ENCODE results near the gene PLIN4. TPM values are rescaled to one million over a fixed set of nuclear protein-coding genes. Genes with fewer than 3 reads are reported as not detected.

PLIN4 gene
- total RNA-seq, 1 donor from 2014 or later = under 0.01 TPM

DNA sequence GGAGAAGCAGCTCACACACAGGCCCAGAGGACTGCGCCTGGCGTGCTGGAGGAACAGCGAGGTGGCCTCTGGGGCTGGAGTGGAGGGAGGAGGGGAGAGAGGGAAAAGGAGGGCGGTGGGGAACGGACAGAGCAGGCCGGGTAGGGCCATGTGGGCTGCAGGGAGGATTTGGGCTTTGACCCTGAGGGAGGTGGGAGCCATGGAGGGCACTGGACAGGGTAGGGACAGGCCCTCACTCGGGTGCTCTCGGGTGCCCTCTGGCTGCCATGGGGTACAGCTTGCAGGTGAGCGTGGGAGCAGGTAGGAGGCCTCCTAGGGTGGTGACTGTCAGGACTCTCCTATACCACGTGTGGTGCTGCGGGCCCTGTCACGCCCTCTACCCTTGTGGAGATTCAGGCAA, 22.8 kb downstream of the PLIN4 start:
- no peak for FAIRE-seq
- no peak for DNase-seq (ENCODE audit: low spot score in 2 of 2)

DNA sequence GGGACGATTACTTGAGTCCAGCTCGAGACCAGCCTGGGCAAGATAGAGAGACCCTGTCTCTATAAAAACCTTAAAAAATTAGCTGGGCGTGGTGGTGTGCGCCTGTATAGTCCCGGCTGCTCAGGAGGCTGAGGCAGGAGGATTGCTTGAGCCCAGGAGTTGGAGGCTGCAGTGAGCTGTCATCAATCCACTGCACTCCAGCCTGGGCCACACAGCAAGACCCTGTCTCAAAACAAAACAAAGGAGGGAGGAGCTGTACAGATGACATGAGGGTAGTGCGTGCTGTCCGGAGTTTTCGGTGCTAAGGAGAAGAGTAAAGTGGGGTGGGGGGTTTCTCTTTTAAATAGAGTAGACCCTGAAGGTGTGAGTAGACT, 23.6 kb downstream of the PLIN4 start:
- DNase-seq (ENCODE audit: low spot score in 2 of 2) (no peak), FAIRE-seq (no peak)

DNA sequence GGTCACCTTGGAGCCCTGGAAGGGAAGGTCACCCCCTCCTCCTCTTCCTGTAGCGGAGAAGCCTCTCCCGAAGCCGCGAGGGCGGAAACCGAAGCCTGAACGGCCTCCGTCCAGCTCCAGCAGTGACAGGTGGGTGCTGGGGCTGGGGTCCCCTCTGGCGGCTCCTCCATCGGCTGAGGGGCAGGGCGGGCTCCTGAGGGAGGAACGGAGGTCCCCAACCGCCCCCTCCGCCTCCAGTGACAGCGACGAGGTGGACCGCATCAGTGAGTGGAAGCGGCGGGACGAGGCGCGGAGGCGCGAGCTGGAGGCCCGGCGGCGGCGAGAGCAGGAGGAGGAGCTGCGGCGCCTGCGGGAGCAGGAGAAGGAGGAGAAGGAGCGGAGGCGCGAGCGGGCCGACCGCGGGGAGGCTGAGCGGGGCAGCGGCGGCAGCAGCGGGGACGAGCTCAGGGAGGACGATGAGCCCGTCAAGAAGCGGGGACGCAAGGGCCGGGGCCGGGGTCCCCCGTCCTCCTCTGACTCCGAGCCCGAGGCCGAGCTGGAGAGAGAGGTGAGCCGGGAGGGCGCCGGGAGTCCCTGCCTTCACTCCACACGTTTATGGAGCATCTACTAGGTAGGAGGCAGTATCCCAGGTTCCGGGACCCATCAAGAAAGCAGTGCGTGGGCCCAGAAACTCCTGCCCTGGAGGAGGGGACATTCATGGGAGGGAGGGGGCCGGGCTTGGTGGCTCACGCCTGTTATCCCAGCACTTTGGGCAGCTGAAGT, 24.2 kb downstream of the PLIN4 start:
- DNase-seq (ENCODE audit: low spot score in 2 of 2) = no peak

DNA sequence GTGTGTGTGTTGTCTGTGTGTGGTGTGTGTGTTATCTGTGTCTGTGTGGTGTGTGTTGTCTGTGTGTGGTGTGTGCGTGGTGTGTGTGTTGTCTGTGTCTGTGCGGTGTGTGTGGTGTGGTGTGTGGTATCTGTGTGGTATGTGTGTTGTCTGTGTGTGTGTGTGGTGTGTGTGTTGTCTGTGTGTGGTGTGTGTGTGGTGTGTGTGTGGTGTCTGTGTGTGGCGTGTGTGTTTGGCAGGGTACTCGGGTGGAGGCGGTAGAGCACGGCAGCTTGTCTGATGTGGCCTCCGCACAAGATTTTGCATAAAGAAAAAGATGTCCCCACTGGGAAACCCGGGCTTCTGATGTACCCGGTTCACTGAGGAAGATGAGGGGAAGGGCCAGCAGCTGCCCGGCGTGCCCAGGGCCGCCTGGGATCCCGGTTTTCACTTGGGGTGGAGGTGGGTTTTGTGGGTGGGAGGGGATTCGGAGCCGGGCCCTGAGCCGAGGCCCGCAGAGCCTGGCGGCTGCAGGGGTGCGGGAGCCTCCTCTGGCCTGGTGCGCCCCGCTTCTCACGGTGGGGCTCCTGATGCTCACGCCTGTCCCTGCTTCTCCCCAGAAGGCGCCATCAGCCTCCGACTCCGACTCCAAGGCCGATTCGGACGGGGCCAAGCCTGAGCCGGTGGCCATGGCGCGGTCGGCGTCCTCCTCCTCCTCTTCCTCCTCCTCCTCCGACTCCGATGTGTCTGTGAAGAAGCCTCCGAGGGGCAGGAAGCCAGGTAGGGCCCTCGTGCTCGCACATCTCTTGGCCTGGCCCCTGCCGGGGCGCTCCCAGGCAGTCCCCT, 25.0 kb downstream of the PLIN4 start:
- DNase-seq (ENCODE audit: low spot score in 2 of 2) (no peak), FAIRE-seq (no peak)

More for the DNA sequence above, 24.2 kb downstream of the PLIN4 start:
- no peak for FAIRE-seq

DNA sequence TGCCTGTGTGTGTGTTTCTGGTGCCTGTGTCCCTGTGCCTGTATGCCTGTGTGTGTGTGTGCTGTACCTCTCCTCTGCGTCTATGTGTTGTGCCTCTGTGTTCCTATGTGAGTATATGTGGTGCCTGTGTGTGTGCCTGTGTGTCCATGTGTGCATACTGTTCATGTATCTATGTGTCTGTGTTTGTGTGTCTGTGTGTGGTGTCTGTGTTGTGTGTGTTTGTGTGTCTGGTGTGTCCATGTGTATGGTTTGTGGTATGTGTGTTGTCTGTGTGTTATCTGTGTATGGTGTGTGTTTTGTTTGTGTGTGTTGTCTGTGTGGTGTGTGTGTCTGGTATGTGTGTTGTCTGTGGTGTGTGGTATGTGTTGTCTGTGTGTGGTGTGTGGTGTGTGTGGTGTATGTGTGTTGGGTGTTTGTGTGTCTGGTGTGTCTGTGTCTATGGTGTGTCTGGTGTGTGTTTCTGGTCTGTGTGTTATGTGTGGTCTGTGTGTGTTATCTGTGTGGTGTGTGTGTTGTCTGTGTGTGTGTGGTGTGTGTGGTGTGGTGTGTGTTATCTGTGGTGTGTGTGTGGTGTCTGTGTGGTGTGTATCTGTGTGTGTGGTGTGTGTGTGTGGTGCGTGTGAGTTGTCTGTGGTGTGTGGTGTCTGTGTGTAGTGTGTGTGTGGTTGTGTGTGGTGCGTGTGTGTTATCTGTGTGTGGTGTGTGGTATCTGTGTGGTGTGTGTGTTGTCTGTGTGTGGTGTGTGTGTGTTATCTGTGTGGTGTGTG, 25.8 kb downstream of the PLIN4 start:
- FAIRE-seq (no peak), DNase-seq (ENCODE audit: low spot score in 2 of 2) (no peak)

DNA sequence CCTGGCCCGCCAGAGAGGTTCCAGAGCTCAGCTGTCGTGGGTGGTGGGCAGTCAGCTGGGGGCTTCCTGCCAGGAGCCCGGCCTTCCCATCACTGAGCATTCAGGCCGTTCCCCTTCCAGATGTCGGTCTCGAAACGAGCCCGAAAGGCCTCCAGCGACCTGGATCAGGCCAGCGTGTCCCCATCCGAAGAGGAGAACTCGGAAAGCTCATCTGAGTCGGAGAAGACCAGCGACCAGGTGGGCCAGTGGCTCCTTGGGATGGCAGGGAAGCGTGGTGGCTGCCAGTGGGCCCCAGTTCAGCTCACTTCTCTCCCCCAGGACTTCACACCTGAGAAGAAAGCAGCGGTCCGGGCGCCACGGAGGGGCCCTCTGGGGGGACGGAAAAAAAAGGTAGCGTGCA, 26.8 kb downstream of the PLIN4 start:
- DNase-seq (ENCODE audit: low spot score in 2 of 2) (no peak), FAIRE-seq (no peak)

DNA sequence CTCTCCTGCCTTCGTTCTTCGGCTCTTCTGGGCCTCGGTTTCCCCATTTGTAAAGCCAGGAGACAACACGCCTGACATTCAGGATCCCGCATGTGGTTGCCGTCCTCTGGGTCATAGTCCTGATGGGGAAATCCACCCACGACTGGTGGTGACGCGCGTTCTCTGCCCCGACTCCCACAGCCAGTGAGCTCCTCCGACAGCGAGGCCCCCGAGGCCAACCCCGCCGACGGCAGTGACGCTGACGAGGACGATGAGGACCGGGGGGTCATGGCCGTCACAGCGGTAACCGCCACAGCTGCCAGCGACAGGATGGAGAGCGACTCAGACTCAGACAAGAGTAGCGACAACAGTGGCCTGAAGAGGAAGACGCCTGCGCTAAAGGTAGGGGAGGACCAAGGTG, 29.8 kb downstream of the PLIN4 start:
- FAIRE-seq (no peak), DNase-seq (ENCODE audit: low spot score in 2 of 2) (no peak)

DNA sequence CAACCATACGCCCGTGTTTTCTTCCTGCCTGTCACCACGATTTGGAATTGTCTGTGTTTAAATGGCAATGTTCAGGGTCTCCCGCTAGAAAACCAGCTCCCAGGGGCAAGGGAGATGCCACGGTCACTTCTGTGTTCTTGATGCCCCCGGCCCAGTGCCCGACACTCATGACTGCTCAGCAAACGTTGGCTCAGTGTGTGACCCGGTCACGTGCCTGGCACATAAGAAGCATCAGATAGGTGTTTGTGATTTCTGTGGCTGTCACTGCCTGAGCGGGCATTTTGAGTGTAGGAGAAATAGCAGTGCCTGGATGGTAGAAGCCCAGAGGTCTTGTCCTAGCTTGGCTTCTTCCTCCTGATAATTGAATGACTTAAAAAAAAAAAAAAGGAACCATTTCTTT, 30.7 kb downstream of the PLIN4 start:
- DNase-seq (ENCODE audit: low spot score in 2 of 2) (no peak), FAIRE-seq (no peak)

DNA sequence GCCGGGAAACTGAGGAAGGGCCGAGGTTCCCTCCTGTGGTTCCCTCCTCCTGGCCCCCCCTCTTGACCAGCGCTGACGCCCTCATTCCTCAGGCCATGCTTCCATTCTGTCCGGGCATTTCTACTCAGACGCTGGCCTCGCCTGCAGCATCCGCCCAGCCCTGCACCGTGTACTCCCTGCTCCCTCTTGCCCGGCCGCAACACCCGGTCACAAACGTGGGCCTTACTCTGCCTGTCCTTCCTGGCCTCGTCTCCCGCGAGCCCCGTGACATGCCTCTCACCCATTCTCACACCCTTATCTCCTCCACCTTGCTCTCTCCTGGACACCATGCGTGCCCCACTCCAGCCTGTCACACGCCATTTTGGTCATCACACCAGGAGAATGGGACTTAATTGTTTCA, 34.9 kb downstream of the PLIN4 start:
- DNase-seq (ENCODE audit: low spot score in 2 of 2) = no peak
- FAIRE-seq = no peak

DNA sequence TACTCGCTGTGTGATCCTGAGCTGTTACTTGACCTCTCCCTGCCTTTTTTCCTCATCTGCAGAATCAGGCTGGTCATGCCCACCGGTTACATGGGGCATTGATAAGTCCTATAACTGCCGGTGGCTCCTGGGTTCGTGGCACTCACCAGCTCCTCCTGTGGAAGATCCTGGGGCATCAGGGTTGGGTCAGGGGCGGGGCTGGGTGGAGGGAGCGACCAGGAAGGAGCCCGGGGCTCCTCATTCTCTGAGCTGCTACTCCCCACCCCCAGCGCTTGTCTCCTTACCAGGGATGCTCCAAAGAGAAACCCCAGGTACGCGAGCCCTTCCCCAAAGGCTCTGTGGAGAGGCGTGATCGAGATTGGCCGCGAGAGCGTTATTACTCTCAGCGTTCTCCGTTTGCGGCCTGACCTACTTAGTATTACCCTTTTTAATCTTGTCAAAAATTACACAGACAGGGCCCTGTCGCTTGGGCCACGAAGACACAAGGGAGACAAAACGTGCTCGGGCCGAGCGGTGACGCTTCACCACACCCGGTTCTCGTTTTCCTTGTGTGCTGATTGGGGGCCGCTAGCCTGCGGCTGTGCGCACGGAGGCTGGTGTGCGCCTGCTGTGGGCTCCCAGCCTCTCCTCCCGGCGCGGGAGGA, 35.4 kb downstream of the PLIN4 start:
- DNase-seq (ENCODE audit: low spot score in 2 of 2) (no peak), FAIRE-seq (no peak)

DNA sequence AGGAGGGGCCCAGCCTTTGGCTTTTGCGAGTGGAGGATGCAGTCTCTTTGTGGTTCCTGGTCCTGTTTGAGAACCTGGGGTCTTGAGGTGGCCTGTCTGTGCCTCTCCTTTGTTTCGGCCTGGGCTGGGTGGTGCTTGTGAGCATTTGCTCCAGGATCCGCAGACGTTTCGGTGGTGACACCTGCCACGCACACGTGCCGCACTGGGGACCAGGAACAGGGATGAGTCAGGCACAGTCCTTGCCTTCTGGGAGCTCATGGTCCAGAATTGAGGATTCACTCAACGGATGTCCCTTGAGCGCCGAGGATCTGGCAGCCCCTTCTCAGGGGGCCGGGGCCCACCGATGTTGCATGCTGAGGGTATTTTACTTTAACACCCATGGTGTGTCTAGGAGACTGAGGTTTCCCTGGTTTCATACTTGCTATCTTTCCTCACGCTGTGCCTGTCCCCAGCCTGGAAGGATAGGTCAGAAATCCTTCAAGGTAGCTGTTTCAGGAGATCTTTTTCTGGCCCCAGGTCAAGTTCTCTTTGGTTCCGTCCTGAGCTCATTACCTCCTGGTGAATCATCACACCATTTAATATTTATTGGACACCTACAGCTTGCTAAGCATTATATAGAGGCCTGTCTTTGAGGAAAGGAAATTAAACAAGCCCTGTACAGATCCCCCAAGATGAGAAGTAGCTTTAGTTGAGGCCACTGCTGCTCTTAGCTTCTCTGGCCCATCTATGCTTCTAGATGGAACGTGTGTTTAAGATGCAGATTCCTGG, 41.1 kb downstream of the PLIN4 start:
- FAIRE-seq = no peak

DNA sequence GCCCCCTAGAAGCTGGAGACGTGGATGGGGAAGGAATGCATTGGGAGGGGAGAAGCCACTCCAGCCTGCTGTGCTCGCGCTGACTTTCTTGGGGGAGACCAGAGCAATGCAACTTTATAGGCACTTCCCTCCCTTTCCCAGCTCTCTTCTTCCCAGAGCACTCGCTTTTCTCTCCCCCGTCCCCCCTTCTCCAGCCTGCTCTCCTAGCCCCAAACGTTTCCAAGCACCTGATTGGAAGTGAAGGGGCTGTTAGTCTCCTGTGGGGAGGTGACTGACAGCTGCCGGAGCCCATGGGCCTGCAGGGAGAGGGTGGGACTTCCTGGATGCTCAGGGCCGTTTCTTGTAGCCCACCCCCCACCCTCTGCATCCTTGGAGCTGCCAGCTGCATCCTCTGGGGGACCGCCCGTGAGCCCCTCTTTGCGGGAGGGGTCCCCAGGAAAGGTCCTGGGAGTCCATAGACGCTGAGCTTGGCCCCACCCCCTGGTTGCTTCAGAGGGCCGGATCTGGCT, 43.7 kb downstream of the PLIN4 start:
- peak in 1 of 2 donors; percentile 72 for DNase-seq (ENCODE audit: low spot score in 2 of 2)
- FAIRE-seq = no peak

More for the DNA sequence above, 41.1 kb downstream of the PLIN4 start:
- no peak for DNase-seq (ENCODE audit: low spot score in 2 of 2)

DNA sequence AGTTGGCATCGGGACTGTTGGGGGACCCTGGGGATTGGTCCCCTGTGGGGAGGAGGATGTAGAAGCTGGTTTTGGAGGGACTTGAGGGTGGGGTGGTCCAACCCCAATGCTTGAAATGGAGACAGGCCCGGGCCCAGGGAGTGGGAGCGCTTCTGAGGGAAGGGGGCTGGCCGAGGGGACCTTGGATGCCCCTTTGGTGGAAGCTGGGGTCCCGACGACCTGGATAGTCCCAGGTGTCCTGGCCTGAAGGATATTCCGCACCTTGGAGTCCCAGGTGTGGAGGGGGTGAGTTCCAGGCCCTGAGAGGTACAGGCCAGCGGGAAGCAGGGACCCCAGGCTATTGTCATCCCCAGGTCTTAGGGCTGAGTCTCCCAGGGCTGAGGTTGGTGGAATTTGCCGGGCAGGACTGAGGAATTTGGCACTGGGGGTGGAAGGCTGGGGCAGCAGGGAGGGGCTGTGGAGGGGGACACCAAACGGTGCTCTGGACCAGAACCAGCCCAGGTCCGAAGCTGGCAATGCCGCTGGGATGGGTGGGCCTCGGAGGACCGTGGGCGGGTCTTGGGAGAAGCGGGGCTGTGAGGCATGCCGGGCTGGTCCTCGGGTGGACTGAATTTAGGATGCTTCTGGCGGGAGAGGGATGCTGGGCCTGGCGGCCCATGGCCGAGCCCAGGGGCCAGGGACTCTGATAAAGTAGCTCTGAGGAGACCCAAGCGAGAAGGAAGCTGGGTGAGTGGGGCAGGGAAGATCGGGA, 44.3 kb downstream of the PLIN4 start:
- DNase-seq (ENCODE audit: low spot score in 2 of 2) (no peak), FAIRE-seq (no peak)

DNA sequence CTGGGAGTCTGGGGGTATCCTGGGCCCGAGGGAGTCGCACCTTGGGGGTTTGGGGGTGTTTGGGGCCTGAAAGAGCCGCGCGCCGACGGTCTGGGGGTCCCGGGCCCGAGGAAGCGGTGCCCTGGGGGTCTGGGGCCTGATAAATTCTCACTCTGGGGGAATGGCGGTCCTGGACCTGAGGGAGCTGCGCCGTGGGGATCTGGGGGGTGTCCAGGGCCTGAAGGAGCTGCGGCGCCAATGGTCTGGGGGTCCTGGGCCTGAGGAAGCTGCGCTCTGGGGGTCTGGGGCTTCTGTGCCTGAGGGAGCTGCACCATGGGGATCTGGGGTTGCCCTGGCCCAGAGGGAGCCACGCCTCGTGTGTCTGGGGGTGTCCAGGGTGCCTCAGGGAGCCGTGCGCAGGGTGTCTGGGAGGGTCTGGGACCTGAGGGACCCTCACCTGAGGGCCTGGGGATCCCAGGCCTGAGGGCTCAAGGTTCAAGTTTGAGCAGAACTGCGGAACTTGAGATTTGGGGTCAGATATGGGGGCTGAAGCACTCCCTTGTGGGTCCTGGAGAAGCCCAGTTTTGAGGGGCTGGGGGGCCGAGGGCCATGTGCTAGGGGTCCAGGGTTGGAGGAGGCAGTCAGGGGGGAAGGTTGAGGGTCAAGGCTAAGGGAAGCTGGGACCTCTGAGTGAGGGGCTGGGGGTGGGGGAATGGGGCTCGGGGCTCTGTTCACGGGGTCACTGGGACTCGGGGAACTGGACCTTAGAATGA, 45.1 kb downstream of the PLIN4 start:
- FAIRE-seq = no peak

DNA sequence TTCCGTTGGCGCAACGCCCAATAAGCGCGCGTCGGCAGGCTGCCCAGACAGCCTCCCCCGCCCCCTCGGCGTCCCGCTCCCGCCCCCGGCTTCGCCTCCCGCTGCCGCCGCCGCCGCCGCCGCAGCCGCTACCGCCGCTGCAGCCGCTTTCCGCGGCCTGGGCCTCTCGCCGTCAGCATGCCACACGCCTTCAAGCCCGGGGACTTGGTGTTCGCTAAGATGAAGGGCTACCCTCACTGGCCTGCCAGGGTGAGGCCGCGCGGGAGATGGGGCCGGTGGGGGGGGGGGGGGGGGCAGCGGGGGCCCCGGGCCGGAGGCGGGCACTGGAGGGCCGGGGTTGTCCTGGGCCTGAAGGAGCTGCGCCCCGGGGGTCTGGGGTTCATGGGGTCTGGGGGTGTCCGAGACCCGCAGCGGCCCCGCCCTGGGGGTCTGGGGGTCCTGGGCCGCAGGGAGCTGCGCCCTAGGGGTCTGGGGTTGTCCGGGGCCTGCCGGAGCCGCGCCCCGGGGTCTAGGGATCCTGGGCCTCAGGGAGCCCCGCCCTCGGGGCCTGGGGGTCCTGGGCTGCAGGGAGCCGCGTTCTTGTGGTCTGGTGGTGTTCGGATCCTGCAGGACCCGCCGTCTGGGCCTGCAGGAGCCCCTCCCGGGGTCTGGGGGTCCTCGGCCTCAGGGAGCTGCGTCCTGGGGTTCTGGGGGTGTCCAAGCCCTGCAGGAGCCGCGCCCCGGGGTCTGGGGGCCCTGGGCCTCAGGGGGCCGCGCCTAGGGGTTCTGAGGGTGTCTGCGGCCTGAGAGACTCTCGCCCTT, 45.9 kb downstream of the PLIN4 start, which contains the start of gene HDGFL2:
Gene HDGFL2, plus strand, starts transcription at position 124 of the 801 bp plus-strand sequence. Its CDS starts 54 bp downstream, at position 178.
- FAIRE-seq (no peak), DNase-seq (ENCODE audit: low spot score in 2 of 2) (no peak)

More for the DNA sequence above, 45.1 kb downstream of the PLIN4 start:
- DNase-seq (ENCODE audit: low spot score in 2 of 2) = no peak

DNA sequence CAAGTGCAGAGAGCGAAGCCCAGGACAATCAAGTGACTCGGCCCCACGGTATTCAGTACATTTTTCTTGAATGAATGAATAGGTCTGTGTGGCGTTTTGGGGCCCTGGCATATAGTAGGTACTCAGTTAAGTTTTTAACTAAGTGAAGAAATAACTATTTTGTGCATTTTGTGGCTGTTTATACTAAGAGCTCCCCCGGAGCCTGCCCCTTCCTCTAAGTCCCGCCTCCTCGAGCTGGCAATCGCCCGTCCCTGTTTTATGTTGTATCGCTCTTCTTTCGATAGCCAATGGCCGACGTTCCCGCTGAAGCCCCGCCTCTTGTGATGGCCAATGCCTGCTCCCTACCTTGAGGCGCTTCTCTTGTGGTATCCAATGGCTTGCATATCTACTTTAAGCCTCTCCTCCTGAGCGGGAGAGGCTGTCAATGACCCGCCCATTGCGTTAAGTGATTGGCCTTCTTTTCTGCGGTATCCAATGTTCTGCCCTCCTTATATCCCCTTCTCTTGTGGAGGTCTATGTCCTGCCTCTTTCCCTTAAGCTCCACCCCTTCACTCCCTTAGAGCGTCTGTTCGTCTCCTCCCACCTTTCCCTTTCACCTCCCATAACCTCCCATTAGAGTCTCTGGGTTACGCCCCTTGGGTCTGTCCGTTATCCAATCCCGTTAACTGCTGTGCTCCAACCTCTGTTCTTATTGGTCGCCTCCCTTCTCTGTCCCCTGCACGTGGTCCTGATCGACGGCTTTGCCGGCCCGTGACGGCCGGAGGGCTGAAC, 46.7 kb downstream of the PLIN4 start:
- DNase-seq (ENCODE audit: low spot score in 2 of 2) = peak; percentile 100
- FAIRE-seq = peak; percentile 99
